Nephron (organoid): ENCODE measurements around the gene C15orf39.

Experiments used
- H3K27ac Mint-ChIP-seq, 3 experiments: 2 replicates each; pipeline ENCODE4 v1.8.0; 2020; ENCODE audit warnings: mixed read lengths in 3 of 3, mild to moderate bottlenecking in 2 of 3, moderate library complexity in 1 of 3
- H3K27me3 Mint-ChIP-seq: 2 replicates; pipeline ENCODE4 v1.8.0; 2021; ENCODE audit warnings: low read depth, mild to moderate bottlenecking, moderate library complexity, mixed read lengths
- H3K36me3 Mint-ChIP-seq: 2 replicates; pipeline ENCODE4 v1.8.0; 2020; ENCODE audit warnings: low read depth, mixed read lengths
- H3K4me1 Mint-ChIP-seq: 2 replicates; pipeline ENCODE4 v1.8.0; 2020; ENCODE audit warnings: mixed read lengths
- H3K4me3 Mint-ChIP-seq, 3 experiments: 2 replicates each; pipeline ENCODE4 v1.8.0; 2020; ENCODE audit warnings: mild to moderate bottlenecking in 3 of 3, mixed read lengths in 3 of 3, moderate library complexity in 2 of 3
- H3K9me3 Mint-ChIP-seq: 2 replicates; pipeline ENCODE4 v1.8.0; 2020; ENCODE audit warnings: mixed read lengths
- TF ChIP-seq, protein P1 (sequence below), 3 experiments: fragments of 200-600 bp; sonication (generic); IDR thresholded peaks; one replicate each; pipeline ENCODE4 v1.5.0; 2021; ENCODE audit warnings: antibody characterized with exemption in 3 of 3; ENCODE audit not compliant: unreplicated experiment in 3 of 3

Gene C15orf39

GRCh38 chr15:75229191-75230015 is 27.7 kb downstream of the C15orf39 start:
- TF ChIP-seq, protein P1, sequence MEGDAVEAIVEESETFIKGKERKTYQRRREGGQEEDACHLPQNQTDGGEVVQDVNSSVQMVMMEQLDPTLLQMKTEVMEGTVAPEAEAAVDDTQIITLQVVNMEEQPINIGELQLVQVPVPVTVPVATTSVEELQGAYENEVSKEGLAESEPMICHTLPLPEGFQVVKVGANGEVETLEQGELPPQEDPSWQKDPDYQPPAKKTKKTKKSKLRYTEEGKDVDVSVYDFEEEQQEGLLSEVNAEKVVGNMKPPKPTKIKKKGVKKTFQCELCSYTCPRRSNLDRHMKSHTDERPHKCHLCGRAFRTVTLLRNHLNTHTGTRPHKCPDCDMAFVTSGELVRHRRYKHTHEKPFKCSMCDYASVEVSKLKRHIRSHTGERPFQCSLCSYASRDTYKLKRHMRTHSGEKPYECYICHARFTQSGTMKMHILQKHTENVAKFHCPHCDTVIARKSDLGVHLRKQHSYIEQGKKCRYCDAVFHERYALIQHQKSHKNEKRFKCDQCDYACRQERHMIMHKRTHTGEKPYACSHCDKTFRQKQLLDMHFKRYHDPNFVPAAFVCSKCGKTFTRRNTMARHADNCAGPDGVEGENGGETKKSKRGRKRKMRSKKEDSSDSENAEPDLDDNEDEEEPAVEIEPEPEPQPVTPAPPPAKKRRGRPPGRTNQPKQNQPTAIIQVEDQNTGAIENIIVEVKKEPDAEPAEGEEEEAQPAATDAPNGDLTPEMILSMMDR (IDR thresholded peaks at IDR 0.05; ENCODE audit: unreplicated experiment in 3 of 3): no peak
- no peaks in the 10 kb centered on the region for H3K4me1 Mint-ChIP-seq
- H3K27me3 Mint-ChIP-seq: no peaks in the 10 kb centered on the region
- H3K4me3 Mint-ChIP-seq: no peak overlapping the region
- no peaks in the 10 kb centered on the region for H3K9me3 Mint-ChIP-seq
- H3K36me3 Mint-ChIP-seq: no peaks in the 10 kb centered on the region
- no peak overlapping the region for H3K27ac Mint-ChIP-seq

- TF ChIP-seq, protein P1 (IDR thresholded peaks at IDR 0.05; ENCODE audit: unreplicated experiment in 3 of 3): no peak
- Mint-ChIP-seq H3K27ac (no peak overlapping the region), H3K4me3 (no peak overlapping the region), H3K4me1 (no peaks in the 10 kb centered on the region), H3K9me3 (no peaks in the 10 kb centered on the region), H3K36me3 (no peaks in the 10 kb centered on the region), H3K27me3 (no peaks in the 10 kb centered on the region)
Observed at GRCh38 chr15:75230016-75230343, 28.3 kb downstream of the C15orf39 start.

- Mint-ChIP-seq H3K27me3 (no peaks in the 10 kb centered on the region), H3K9me3 (no peaks in the 10 kb centered on the region), H3K4me3 (no peak overlapping the region), H3K27ac (no peak overlapping the region), H3K36me3 (no peaks in the 10 kb centered on the region), H3K4me1 (no peaks in the 10 kb centered on the region)
- TF ChIP-seq, protein P1 (IDR thresholded peaks at IDR 0.05; ENCODE audit: unreplicated experiment in 3 of 3): no peak
Observed at GRCh38 chr15:75230551-75231371, 29.1 kb downstream of the C15orf39 start.

GRCh38 chr15:75231836-75232235 is 30.2 kb downstream of the C15orf39 start:
- no peak overlapping the region for H3K4me3 Mint-ChIP-seq
- no peaks in the 10 kb centered on the region for H3K36me3 Mint-ChIP-seq
- no peaks in the 10 kb centered on the region for H3K9me3 Mint-ChIP-seq
- TF ChIP-seq, protein P1 (IDR thresholded peaks at IDR 0.05; ENCODE audit: unreplicated experiment in 3 of 3): no peak
- H3K27ac Mint-ChIP-seq: no peak overlapping the region
- no peaks in the 10 kb centered on the region for H3K27me3 Mint-ChIP-seq
- no peaks in the 10 kb centered on the region for H3K4me1 Mint-ChIP-seq

DNA sequence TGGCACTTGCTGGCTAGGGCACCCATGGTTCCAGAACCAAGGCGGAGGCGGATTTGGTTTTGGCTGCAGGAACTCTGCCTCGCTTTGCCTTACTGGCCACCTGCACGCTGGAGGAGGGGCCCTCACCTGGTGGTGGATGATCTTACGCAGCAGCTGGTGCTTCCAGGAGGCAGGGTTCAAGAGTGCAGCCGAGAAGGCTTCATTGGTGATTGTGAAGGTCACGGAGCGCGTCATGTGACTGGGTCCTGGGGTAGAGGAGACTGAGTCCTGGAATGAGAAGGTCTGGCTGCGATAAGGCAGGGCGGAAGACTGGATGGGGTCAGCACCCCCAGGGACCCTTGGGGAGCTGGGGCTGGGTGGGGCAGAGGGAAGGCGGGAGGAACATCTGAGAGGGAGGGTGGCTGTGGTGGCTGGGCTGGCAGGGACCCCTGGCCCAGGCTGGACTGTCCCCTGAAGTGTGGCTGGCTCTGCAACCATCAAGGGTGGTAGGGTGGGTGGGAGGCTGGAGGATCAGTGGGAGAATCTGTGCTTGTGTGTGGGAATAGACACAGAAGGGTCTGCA is 30.7 kb downstream of the C15orf39 start:
- Mint-ChIP-seq H3K9me3 (no peaks in the 10 kb centered on the region), H3K4me3 (no peak overlapping the region), H3K27me3 (no peaks in the 10 kb centered on the region), H3K27ac (no peak overlapping the region), H3K36me3 (no peaks in the 10 kb centered on the region), H3K4me1 (no peaks in the 10 kb centered on the region)
- TF ChIP-seq, protein P1 (IDR thresholded peaks at IDR 0.05; ENCODE audit: unreplicated experiment in 3 of 3): no peak
